NK-92 (cell line): ENCODE data around the gene RIPOR2.
"Not testable (repeated sequence)": the region's sequence is repeated elsewhere in the genome, so short reads cannot be mapped to it uniquely, and the experiment has no call there.

Experiments
- DNase-seq: peaks from one replicate; lab custom pipeline; 2025; ENCODE audit not compliant: unreplicated experiment; lab: John Stamatoyannopoulos, UW

RIPOR2 gene

GRCh38 chr6:24881376-24881775 is 54.4 kb downstream of the RIPOR2 start:
- DNase-seq, result no peak

GRCh38 chr6:24880451-24880850 is 55.3 kb downstream of the RIPOR2 start:
- DNase-seq, result no peak

- no peak for DNase-seq
Observed at GRCh38 chr6:24879351-24879750, 56.4 kb downstream of the RIPOR2 start.

GRCh38 chr6:24877747-24878146 is 58.0 kb downstream of the RIPOR2 start:
- not testable (repeated sequence) for DNase-seq

- no peak for DNase-seq
Observed at GRCh38 chr6:24876499-24877465, 59.0 kb downstream of the RIPOR2 start.

- no peak for DNase-seq
Observed at GRCh38 chr6:24875534-24875901, 60.2 kb downstream of the RIPOR2 start.

- DNase-seq, result no peak
Observed at GRCh38 chr6:24874776-24875533, 60.8 kb downstream of the RIPOR2 start.

GRCh38 chr6:24874128-24874527 is 61.6 kb downstream of the RIPOR2 start:
- DNase-seq, result no peak

GRCh38 chr6:24872779-24873178 is 63.0 kb downstream of the RIPOR2 start:
- DNase-seq, result no peak

- DNase-seq, result no peak
Observed at GRCh38 chr6:24868765-24869164, 67.0 kb downstream of the RIPOR2 start.

- no peak for DNase-seq
Observed at GRCh38 chr6:24867104-24867703, 68.6 kb downstream of the RIPOR2 start.

- DNase-seq, result no peak
Observed at GRCh38 chr6:24865161-24865560, 70.6 kb downstream of the RIPOR2 start.

GRCh38 chr6:24864343-24864742 is 71.4 kb downstream of the RIPOR2 start:
- no peak for DNase-seq

GRCh38 chr6:24861934-24862333 is 73.8 kb downstream of the RIPOR2 start:
- DNase-seq, result no peak

- no peak for DNase-seq
Observed at GRCh38 chr6:24859608-24860200, 76.1 kb downstream of the RIPOR2 start.

GRCh38 chr6:24859132-24859531 is 76.6 kb downstream of the RIPOR2 start:
- no peak for DNase-seq

- DNase-seq, result no peak
Observed at GRCh38 chr6:24858177-24858653, 77.5 kb downstream of the RIPOR2 start.

GRCh38 chr6:24856901-24857670 is 78.7 kb downstream of the RIPOR2 start:
- no peak for DNase-seq

- no peak for DNase-seq
Observed at GRCh38 chr6:24856246-24856599, 79.5 kb downstream of the RIPOR2 start.
